SH-SY5Y (cell line): ENCODE results near the gene TENT4A.

Experiments
- GATA2 ChIP-seq: IDR thresholded peaks from 2 replicates; pipeline ENCODE4 v1.6.1; 2011; ENCODE audit warnings: mild to moderate bottlenecking, low read depth, low read length
- GATA3 ChIP-seq: IDR thresholded peaks from 2 replicates; pipeline ENCODE4 v1.6.1; 2011; ENCODE audit warnings: low read depth, mild to moderate bottlenecking, low read length, moderate library complexity

- TF ChIP-seq GATA2 (no peak), GATA3 (no peak)
Observed at GRCh38 chr5:6715758-6716628, 2.8 kb downstream of the TENT4A start.
